Dermis blood vessel endothelial cell (primary cell): ENCODE results near the gene ABCB9. TPM values are rescaled to one million over a fixed set of nuclear protein-coding genes. Genes with fewer than 3 reads are reported as not detected.
"Not testable (repeated sequence)": the region's sequence is repeated elsewhere in the genome, so short reads cannot be mapped to it uniquely, and the experiment has no call there.

Source experiments
- DNase-seq: peaks from one replicate; pipeline ENCODE4 v3.0.0; 2010
- total RNA-seq: library from RNA; depleted of rRNA; stranded (reverse); fragments of >200 nt; gene quantifications from 2 replicates; pipeline ENCODE4 v1.2.3, GENCODE V29; 2014

ABCB9 gene
- total RNA-seq, 1 donor from 2014 or later = 10.9 TPM

DNA sequence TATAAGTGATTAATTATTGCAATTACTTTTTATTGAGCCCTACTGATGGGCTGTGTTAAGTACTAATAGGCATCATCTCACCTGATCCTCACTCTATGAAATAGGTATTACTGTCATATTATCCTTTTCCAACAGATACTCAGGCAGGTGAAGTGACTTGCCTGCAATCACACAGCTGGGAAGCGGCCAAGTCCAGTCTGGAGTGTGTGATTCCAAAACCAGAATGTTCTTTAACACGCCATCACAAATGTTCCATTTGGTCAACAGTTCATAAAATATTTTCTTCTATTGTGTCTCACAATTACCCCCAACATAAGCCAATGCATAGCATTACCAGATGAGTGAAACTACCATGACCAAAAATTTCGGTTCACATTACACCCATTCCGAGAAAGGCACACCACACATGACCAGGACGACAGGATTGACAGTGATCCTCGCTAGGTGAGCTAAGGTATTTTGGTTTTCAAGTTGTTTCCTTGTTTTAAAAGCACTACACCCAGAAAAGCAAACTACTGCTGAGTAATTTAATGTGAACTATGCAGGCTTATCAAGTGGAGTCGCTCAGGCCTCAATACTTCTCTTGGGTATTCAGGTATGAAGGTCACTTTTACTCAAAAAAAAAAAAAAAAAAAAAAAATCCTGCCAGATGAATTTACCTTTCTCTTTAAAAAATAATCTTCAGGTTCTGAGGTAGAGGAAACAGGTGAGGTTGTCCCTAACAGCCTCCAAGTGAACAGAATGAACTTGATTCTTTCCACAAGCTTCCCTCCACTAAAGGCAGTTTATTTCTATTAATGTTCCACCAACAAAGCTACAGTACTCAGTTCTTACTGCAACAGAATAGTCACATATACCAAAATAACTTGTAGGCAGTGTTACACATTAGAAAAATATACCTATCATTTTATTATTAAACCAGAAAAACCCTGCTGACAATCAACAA, 72.8 kb downstream of the ABCB9 start:
- no peak for DNase-seq

DNA sequence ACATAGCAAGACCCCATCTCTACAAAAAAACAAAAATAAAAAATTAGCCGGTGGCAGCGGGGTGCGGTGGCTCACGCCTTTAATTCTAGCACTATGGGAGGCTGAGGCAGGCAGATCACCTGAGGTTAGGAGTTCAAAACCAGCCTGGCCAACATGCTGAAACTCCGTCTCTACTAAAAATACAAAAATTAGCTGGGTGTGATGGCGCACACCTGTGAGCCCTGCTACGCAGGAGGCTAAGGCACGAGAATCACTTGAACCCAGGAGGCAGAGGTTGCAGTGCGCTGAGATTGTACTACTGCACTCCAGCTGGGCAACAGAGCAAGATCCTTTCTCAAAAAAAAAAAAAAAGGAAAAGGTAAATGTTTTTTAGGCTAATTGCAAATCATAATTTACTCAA, 73.5 kb downstream of the ABCB9 start:
- DNase-seq = not testable (repeated sequence)

DNA sequence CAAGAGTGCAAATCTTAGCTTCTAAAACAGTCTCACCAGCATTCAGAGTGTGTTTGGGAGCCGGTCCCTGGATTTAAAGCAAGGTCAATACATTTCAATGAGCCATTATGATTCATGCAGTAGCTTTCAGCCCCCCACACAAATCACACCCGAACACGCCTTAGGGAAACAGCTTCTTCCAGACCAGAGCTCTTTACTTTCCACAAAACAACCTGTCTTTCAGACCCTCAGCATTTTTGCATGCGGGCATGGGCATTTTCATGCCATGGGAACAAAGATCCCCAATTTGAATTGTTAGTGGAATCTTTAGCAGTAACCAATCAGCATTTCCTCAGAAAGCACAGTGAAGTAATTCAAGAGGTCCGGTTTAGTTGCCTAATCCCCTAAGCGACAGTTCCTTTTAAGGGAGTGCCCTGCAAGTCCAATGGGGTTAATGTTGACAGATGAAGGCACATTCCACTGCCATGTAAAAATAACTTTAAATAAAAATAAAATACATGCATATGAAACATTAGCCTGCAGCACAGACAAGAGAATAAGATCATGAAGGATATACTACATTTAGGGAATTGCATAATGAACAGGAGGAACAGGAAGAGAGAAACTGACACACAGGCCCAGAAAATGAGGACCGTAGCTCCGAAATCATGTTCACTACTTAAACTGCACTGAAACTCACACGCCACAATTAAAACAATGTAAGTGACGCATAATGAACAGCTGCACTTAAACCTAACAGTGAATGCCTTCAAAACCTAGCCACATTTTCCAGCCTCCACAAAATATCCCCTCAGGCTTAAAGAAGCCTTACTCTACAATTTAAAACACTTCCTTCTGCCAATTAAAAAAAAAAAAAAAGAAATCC, 74.4 kb downstream of the ABCB9 start:
- DNase-seq = peak; percentile 46

DNA sequence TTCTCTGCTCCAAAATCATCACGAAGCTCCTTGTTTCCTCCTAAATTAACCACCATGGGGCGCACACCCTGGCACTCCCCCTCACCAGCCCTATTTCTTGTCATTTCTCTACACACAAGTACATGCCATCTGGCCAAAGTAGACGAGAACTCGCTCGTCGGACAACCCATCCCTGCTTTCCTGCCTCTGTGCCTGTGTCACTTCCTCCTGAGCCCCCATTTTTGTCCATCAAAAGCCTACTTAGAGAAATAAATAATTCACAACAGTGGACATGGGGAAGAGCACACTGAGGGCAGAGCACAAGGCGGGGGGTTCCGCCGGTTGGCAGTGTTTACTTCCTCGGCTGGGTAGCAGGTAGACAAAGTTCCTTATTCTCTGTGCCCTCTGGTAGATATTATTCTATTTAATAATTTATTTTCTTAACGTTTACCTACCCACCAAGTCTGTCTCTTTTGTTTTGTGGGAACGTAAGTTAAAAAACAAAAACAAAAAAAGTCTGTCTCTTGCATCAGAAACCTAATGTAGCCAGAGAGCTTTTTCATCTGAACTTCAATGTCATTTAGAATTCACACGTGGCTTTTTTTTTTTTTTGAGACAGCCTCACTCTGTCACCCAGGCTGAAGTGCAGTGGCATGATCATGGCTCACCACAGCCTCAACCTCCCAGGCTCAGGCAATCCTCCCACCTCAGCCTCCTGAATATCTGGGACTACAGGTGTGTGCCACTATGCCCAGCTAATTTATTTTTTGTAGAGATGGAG, 76.3 kb downstream of the ABCB9 start:
- DNase-seq = no peak

DNA sequence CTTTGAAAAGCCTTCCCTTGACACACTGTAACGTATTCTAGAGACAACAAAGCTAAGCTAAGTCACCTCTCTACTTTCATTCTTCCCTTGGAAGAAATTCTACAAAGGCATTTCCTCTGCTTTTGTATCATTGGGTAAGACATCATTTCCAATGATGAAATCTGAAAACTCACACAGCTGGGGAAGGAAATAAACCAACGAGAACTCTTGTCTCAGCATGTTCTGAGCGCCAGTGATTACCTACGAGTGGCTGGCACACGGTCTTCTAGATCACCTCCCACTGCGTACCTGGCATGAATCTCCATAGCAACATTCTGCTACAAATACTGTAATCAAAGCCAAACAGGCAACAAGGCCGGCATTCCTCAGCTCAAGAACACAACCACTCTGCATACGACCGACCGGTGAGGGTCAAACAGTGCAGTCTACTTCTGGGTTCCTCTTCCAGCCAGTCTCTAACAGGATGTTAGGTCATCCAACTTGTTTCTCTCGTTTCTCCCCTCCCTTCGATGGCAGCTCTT, 78.0 kb downstream of the ABCB9 start:
- DNase-seq = peak; percentile 96

DNA sequence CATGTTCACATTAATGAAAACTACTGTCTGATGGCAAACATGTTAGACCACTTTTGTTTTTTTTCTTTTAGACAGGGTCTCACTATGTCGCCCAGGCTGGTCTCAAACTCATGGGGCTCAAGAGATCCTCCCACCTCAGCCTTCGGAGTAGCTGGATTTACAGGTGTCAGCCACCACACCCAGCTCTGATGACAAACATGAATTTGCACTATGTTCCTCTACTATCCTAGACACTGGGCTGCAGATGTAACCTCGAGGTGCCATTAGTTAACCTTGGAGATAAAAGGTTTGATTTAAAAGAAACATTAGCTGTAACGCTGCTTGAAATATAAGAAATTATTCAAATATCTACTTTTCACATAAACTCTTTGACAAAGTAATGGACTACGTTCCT, 78.4 kb downstream of the ABCB9 start:
- no peak for DNase-seq

DNA sequence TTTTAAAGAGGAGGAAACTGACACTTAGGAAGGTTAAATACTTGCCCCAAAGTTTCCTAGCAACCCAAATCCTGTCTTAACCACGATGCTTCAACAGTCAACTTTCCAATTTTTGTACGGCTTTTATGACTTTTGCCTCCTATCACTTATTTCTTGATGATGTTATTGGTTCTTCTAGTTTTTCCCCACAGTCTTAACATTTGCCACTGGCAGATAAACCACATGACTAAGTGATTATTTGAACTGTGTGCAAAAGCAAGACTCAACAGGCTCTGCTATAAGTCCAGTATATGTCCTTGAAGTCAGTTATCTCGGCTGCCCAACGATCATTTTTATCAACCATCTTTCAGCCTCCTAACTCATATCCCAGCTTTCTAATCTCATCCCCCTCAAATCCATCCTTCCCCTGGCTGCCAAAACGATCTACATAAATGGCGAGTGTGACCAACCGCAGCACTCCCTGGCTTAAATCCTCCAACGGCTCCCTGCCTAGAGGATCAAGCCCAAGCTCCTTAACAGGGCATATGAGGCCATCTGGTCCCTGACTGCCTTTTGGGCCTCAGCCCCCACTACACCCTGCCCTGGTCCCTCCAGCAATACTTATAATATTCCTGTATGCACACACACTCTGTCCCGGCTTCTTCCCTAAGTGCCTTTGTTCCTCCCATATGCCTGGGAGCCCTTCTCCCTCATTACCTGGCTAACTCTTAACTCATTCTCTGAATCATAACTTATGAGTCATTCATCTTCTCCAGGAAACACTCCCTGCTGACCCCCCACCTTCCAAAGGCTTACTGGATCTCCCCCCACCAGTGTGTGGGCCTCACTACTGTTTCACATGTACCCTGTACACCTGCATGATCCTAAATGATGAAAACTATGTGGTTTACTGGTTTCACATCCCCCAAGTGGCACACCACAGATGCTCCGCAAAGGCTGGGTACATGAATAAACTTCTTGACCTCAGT, 79.1 kb downstream of the ABCB9 start:
- DNase-seq = peak; percentile 78

DNA sequence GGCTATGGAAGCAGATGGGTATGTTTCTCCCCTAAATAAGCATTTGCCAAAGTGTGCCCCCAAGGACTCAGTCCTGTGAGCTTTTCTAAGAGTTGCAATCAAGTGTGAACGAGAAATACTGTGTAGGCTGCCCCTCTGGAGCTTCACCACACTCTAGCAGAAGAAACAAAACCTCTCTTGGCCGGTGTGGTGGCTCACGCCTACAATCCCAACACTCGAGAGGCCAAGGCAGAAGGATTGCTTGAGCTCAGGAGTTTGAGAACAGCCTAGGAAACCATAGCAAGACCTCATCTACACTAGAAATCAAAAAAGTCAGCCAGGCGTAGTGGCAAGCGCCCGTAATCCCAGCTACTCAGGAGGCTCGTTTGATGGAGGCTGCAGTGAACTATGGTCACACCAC, 80.1 kb downstream of the ABCB9 start:
- DNase-seq = no peak

DNA sequence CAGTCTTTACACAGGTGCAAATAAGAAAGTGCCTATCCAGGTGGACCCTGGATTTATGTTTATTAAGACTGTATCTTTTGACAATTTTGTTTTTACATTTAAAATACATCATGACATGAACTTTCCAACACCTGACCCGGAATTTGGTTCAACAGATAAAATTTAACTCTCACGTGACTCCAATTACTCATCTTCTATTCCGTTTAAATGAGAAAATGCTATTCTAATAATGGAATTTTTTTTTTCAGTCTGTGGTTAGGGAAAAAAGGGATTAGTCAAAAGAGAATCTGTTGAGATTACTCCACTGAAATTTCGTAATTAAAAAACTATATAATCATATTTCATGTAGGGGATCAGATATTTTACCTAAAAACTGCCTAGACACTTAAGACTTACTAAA, 81.4 kb downstream of the ABCB9 start:
- no peak for DNase-seq

DNA sequence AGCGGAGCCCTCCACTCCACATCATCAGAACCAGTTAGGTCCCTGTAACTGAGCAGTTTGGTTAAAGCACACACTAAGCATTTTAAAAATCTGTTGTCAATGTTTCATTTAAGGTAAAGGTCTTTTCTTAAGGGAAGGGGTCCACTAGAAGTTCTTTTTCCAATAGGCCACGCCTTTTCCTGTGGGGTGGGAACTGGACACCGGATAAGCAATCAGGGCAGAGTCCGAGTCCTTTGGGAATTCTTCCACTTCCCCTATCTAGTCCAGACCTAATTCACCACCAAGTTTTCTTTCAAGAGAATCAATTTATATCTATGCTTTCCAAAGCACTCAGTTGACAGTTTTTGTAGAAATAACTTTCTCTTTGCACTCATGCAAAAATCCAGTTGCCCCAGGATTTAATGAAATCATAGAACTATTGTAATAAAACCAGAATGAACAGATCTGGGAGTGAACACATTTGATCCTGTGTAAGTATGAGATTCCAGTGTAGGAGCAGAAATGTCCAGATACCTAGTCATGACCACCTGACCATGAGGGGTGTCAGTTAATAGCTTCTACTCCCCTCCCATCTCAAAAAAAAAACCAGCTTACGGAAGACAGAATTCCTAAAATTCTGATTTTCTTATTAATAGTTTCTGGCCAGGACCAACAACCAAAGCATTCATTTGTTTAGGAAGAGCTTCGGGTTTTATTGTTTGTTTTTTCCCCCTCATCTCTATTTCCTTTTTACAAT, 82.0 kb downstream of the ABCB9 start:
- no peak for DNase-seq

DNA sequence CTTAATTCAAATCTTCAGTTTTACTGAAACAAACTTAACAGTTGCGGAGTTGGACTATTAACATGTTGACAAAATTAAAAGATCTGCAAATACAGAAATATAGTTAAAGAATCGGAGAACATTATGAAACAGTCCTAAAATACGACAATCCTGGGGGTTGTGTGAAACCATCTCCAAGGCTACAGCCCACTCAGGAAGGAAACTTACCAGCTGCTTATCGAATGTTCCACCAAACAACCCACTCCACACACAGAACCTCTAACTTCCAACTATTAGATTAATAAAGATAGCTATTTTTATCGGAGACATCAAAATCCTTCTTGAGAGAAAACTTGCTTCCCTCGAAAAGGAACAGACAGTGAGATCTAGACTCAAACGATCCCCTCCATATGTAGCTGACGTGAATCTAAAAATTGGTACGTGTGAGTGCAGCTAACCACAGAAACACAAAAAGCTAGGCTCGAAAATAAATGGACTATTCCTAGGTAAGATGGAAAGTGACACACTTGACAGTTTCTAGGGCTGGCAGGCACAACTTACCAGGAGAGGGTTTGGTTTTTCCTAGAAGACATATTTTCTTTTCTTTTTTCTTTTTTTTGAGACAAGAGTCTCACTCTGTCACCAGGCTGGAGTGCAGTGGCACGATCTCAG, 83.2 kb downstream of the ABCB9 start:
- peak; percentile 65 for DNase-seq

DNA sequence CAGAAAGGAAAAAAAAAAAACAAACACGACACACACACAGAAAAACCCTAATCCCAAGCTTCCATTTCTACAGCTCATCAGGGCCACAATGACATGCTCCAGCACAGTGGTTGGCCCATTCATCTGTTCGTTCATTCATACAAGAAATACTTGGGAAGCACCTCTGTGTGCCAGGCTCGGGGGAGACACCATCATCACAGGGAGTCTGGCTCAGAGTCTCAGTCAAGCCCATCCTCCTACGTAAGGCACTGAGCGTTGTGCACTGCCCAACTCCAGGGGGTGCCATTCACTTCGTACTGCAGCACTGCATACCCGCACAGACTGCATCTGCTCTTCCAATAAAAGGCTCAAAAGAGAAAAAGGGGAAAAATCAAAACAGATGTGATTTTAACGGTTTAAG, 85.6 kb downstream of the ABCB9 start:
- DNase-seq = peak; percentile 63

DNA sequence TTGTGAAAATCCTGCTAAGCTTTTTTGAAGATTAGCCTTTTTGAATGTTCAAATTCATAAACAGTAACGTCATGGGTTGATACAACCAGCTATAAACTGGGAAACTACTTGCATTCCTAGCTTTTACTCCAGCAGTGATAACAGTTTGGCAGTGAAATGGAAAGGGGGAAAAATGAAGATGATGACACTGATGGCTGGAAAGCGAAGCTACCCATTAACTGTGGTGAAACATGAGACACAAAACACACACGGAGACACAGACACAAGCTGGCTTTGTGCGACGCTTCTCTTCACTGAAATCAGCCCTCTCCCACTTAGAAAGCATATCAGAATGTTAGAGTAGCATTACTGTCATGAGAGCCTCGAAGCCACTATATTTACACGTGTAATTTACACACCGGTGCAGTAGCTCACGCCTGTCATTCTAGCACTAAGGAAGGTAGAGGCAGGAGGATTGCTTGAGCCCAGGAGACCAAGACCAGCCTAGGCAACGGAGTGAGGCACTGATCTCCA, 86.1 kb downstream of the ABCB9 start:
- DNase-seq = no peak

Other genes starting within 250 kb of the ABCB9 start
- gene HCAR3, start 249.7 kb downstream of the ABCB9 start, total RNA-seq = not detected in 2 replicates
- gene HCAR1, start 235.6 kb downstream of the ABCB9 start, total RNA-seq = 0.05 TPM in 1 of 2 replicates, not detected in the other
- 27.1 and 39.8 TPM in 2 replicates for gene DENR, start 213.6 kb downstream of the ABCB9 start, total RNA-seq
- gene CCDC62, start 191.9 kb downstream of the ABCB9 start, total RNA-seq = 0.23 and 0.51 TPM in 2 replicates
- gene HIP1R, start 131.0 kb downstream of the ABCB9 start, total RNA-seq = 132 and 200 TPM in 2 replicates
- 19.6 and 21.2 TPM in 2 replicates for gene VPS37B, start 70.3 kb downstream of the ABCB9 start, total RNA-seq
- 10.4 and 11.4 TPM in 2 replicates for gene OGFOD2, start 8.8 kb upstream of the ABCB9 start, total RNA-seq
- gene ARL6IP4, start 14.2 kb upstream of the ABCB9 start, total RNA-seq = 213 and 267 TPM in 2 replicates
- 8.8 and 12.1 TPM in 2 replicates for gene PITPNM2, start 184.6 kb upstream of the ABCB9 start, total RNA-seq